GM23338 (cell line): ENCODE measurements around the gene PTPRZ1. TPM values are rescaled to one million over a fixed set of nuclear protein-coding genes. Genes with fewer than 3 reads are reported as not detected.

Source experiments
- ATAC-seq: fragments of 200-7000 bp; cut with Tn5 transposase; 3 replicates; pipeline ENCODE4 v1.9.1; 2020
- DNase-seq: peaks from one replicate; pipeline ENCODE4 v3.0.0-alpha.2; 2015; ENCODE audit warnings: low spot score
- H2AFZ ChIP-seq: fragments of 200-600 bp; sonication (generic); 2 replicates; pipeline ENCODE4 v1.8.0; 2016; ENCODE audit warnings: antibody characterized with exemption, mild to moderate bottlenecking, moderate library complexity
- H3F3A ChIP-seq: fragments of 200-600 bp; sonication (generic); replicated peaks from 2 replicates; pipeline ENCODE4 v1.8.0; 2017; ENCODE audit warnings: antibody characterized with exemption, mixed run types, low read depth
- H3K27ac ChIP-seq: fragments of 200-600 bp; sonication (generic); 2 replicates; pipeline ENCODE4 v1.6.1; 2016; ENCODE audit warnings: low read depth
- H3K27me3 ChIP-seq: fragments of 200-600 bp; sonication (generic); 2 replicates; pipeline ENCODE4 v1.8.0; 2016; ENCODE audit warnings: mild to moderate bottlenecking, mixed run types, moderate library complexity; ENCODE audit not compliant: insufficient read depth
- H3K36me3 ChIP-seq: fragments of 200-600 bp; sonication (generic); 2 replicates; pipeline ENCODE4 v1.8.0; 2016; ENCODE audit warnings: mild to moderate bottlenecking; ENCODE audit not compliant: insufficient read depth
- H3K4me1 ChIP-seq: fragments of 200-600 bp; sonication (generic); 2 replicates; pipeline ENCODE4 v1.8.0; 2016; ENCODE audit warnings: mild to moderate bottlenecking, moderate library complexity; ENCODE audit not compliant: insufficient read depth
- H3K4me2 ChIP-seq: fragments of 200-600 bp; sonication (generic); 2 replicates; pipeline ENCODE4 v1.7.1; 2017; ENCODE audit warnings: mixed run types
- H3K4me3 ChIP-seq: fragments of 200-600 bp; sonication (generic); 2 replicates; pipeline ENCODE4 v1.6.1; 2016; ENCODE audit warnings: mixed run types
- H3K79me2 ChIP-seq: fragments of 200-600 bp; sonication (generic); replicated peaks from 2 replicates; pipeline ENCODE4 v1.8.0; 2017; ENCODE audit warnings: mild to moderate bottlenecking; ENCODE audit not compliant: insufficient read depth
- H3K9me2 ChIP-seq: fragments of 200-600 bp; sonication (generic); 2 replicates; pipeline ENCODE4 v1.8.0; 2017; ENCODE audit not compliant: insufficient read depth
- H4K20me1 ChIP-seq: fragments of 200-600 bp; sonication (generic); replicated peaks from 2 replicates; pipeline ENCODE4 v1.8.0; 2017; ENCODE audit warnings: mild to moderate bottlenecking; ENCODE audit not compliant: insufficient read depth
- H3K27ac Mint-ChIP-seq: 2 replicates; pipeline ENCODE4 v1.8.0; 2020; ENCODE audit warnings: inconsistent platforms, mild to moderate bottlenecking, moderate library complexity, mixed read lengths
- H3K27me3 Mint-ChIP-seq: 3 replicates; pipeline ENCODE4 v1.8.0; 2022; ENCODE audit warnings: low read depth, mild to moderate bottlenecking, moderate library complexity, mixed read lengths, inconsistent platforms; ENCODE audit not compliant: insufficient read depth, poor library complexity
- H3K36me3 Mint-ChIP-seq: 3 replicates; pipeline ENCODE4 v1.8.0; 2021; ENCODE audit warnings: low read depth, mild to moderate bottlenecking, inconsistent platforms, moderate library complexity, mixed read lengths
- H3K4me1 Mint-ChIP-seq: 3 replicates; pipeline ENCODE4 v1.8.0; 2020; ENCODE audit warnings: mild to moderate bottlenecking, inconsistent platforms, mixed read lengths
- H3K4me3 Mint-ChIP-seq: 3 replicates; pipeline ENCODE4 v1.8.0; 2021; ENCODE audit warnings: moderate library complexity, mild to moderate bottlenecking, inconsistent platforms, mixed read lengths
- H3K9me3 Mint-ChIP-seq: 3 replicates; pipeline ENCODE4 v1.8.0; 2020; ENCODE audit warnings: moderate library complexity, mild to moderate bottlenecking, inconsistent platforms, mixed read lengths
- JUNB ChIP-seq: IDR thresholded peaks from one replicate; pipeline ENCODE4 v1.6.1; 2016; ENCODE audit warnings: antibody characterized with exemption; ENCODE audit not compliant: unreplicated experiment
- NANOG ChIP-seq: IDR thresholded peaks from 2 replicates; pipeline ENCODE4 v1.6.1; 2016; ENCODE audit warnings: antibody characterized with exemption, borderline replicate concordance
- POLR2AphosphoS5 ChIP-seq: IDR thresholded peaks from 2 replicates; pipeline ENCODE4 v1.6.1; 2016; ENCODE audit warnings: antibody characterized with exemption, low read depth
- STAT1 ChIP-seq: IDR thresholded peaks from one replicate; pipeline ENCODE4 v1.6.1; 2016; ENCODE audit warnings: antibody characterized with exemption; ENCODE audit not compliant: unreplicated experiment
- ZNF114 ChIP-seq: fragments of 250-450 bp; sonication (Bioruptor Pico); IDR thresholded peaks from 2 replicates; pipeline ENCODE4 v1.5.0; 2020; ENCODE audit warnings: mild to moderate bottlenecking, moderate library complexity
- ZNF331 ChIP-seq: fragments of 250-450 bp; sonication (Bioruptor Pico); IDR thresholded peaks from 2 replicates; pipeline ENCODE4 v1.5.0; 2020; ENCODE audit warnings: low read depth, mild to moderate bottlenecking, moderate library complexity
- ZNF462 ChIP-seq: fragments of 250-450 bp; sonication (Bioruptor Pico); IDR thresholded peaks from 2 replicates; pipeline ENCODE4 v1.5.0; 2020; ENCODE audit warnings: mild to moderate bottlenecking, moderate library complexity
- polyA plus RNA-seq: library from polyadenylated mRNA; unstranded; fragments of >200 nt; fragmentation: Nextera tagmentation; extraction: Ambion mirVana; gene quantifications from 2 replicates; pipeline ENCODE4 v1.2.1, GENCODE V29; 2016
- total RNA-seq: library from RNA; depleted of rRNA; stranded (reverse); fragments of >200 nt; shearing (Covaris generic); gene quantifications from 2 replicates; pipeline ENCODE4 v1.2.3, GENCODE V29; 2014
- TF ChIP-seq, protein P1 (sequence below), 2 experiments: fragments of 200-600 bp in 1 of 2; sonication (generic) in 1 of 2; conservative IDR thresholded peaks; 2 replicates each; pipeline versions ENCODE4 v1.5.1 to v1.6.1; 2016 to 2017; ENCODE audit warnings: antibody characterized with exemption in 2 of 2, low read depth in 2 of 2, mild to moderate bottlenecking in 2 of 2, moderate library complexity in 1 of 2
- TF ChIP-seq, protein P2 (sequence below): IDR thresholded peaks from 2 replicates; pipeline ENCODE4 v1.6.1; 2016; ENCODE audit warnings: antibody characterized with exemption

The PTPRZ1 gene
- total and polyA plus RNA-seq, 2 experiments from 2014 or later = 160 to 230 TPM

- Histone ChIP-seq H3K4me3 (no peak overlapping the region), H3K27me3 (no peaks in the 10 kb centered on the region), H2AFZ (no peak overlapping the region), H3K79me2 (no peaks in the 10 kb centered on the region), H3F3A (no peaks in the 10 kb centered on the region), H3K27ac (no peak overlapping the region), H3K9me2 (peaks cover 6% of the 10 kb centered on the region; the same call in 1 of the 2 replicates), H3K4me2 (no peak overlapping the region), H3K36me3 (no peaks in the 10 kb centered on the region), H4K20me1 (no peaks in the 10 kb centered on the region), H3K4me1 (0 out of 2 replicates have a peak, but pooled peaks cover 3% of the 10 kb centered on the region)
- Mint-ChIP-seq H3K27me3 (no peaks in the 10 kb centered on the region), H3K4me3 (no peak overlapping the region), H3K9me3 (no peaks in the 10 kb centered on the region; the same call in 2 of the 3 replicates), H3K4me1 (peaks cover 7% of the 10 kb centered on the region; the same call in 2 of the 3 replicates), H3K36me3 (no peaks in the 10 kb centered on the region), H3K27ac (no peak overlapping the region)
- DNase-seq (no peak), ATAC-seq (no peak)
- TF ChIP-seq, protein P1, sequence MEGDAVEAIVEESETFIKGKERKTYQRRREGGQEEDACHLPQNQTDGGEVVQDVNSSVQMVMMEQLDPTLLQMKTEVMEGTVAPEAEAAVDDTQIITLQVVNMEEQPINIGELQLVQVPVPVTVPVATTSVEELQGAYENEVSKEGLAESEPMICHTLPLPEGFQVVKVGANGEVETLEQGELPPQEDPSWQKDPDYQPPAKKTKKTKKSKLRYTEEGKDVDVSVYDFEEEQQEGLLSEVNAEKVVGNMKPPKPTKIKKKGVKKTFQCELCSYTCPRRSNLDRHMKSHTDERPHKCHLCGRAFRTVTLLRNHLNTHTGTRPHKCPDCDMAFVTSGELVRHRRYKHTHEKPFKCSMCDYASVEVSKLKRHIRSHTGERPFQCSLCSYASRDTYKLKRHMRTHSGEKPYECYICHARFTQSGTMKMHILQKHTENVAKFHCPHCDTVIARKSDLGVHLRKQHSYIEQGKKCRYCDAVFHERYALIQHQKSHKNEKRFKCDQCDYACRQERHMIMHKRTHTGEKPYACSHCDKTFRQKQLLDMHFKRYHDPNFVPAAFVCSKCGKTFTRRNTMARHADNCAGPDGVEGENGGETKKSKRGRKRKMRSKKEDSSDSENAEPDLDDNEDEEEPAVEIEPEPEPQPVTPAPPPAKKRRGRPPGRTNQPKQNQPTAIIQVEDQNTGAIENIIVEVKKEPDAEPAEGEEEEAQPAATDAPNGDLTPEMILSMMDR (conservative IDR thresholded peaks at IDR 0.05; ENCODE audit: low read depth in 2 of 2) = no peak
- TF ChIP-seq, protein P2, sequence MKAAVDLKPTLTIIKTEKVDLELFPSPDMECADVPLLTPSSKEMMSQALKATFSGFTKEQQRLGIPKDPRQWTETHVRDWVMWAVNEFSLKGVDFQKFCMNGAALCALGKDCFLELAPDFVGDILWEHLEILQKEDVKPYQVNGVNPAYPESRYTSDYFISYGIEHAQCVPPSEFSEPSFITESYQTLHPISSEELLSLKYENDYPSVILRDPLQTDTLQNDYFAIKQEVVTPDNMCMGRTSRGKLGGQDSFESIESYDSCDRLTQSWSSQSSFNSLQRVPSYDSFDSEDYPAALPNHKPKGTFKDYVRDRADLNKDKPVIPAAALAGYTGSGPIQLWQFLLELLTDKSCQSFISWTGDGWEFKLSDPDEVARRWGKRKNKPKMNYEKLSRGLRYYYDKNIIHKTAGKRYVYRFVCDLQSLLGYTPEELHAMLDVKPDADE = no peak
- TF ChIP-seq JUNB (no peak), NANOG (no peak)
Measured at GRCh38 chr7:121847041-121847440, 25.9 kb upstream of the PTPRZ1 start.

DNA sequence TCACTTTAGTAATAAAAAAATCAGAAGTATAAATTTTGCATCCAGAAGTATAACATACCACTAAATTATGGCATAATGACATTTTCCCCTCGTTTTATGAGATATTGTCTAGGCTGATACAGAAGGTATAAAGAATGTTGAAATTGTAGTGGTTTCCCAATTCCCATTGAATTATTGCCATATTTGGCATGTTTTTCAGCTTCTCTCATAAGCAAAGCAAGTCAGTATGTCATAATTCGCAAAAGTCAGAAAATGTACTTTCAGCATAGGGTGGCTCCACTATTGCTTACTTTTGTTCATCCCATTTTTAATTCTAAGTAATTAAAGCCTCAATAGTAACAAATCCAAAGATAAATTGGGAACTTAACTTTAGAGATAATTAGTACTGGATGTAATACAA lies 19.7 kb upstream of the PTPRZ1 start:
- H3K9me2 ChIP-seq = peaks cover 9% of the 10 kb centered on the region; the same call in 1 of the 2 replicates
- H3F3A ChIP-seq = no peaks in the 10 kb centered on the region
- ATAC-seq (no peak), DNase-seq (no peak)
- no peaks in the 10 kb centered on the region for H4K20me1 ChIP-seq
- H3K4me3 Mint-ChIP-seq = no peak overlapping the region
- no peak overlapping the region for H3K4me2 ChIP-seq
- H3K36me3 ChIP-seq = no peaks in the 10 kb centered on the region
- peaks cover 3% of the 10 kb centered on the region for H3K27me3 Mint-ChIP-seq
- no peaks in the 10 kb centered on the region for H3K27me3 ChIP-seq
- no peak overlapping the region for H3K4me3 ChIP-seq
- H3K36me3 Mint-ChIP-seq = no peaks in the 10 kb centered on the region
- H3K79me2 ChIP-seq = no peaks in the 10 kb centered on the region
- H3K27ac ChIP-seq = no peak overlapping the region
- H3K4me1 ChIP-seq = no peaks in the 10 kb centered on the region
- H3K9me3 Mint-ChIP-seq = no peaks in the 10 kb centered on the region; the same call in 2 of the 3 replicates
- peaks cover 2% of the 10 kb centered on the region; the same call in 1 of the 3 replicates for H3K4me1 Mint-ChIP-seq
- no peak overlapping the region for H3K27ac Mint-ChIP-seq
- H2AFZ ChIP-seq = no peak overlapping the region
- TF ChIP-seq POLR2AphosphoS5 (no peak), ZNF114 (CRISPR knock-in tag) (no peak), ZNF331 (CRISPR knock-in tag) (no peak), STAT1 (no peak), JUNB (no peak), ZNF462 (CRISPR knock-in tag) (no peak)
- TF ChIP-seq, protein P2 = no peak
